ENCODE measurements around the gene NDST1.

NDST1 gene

GRCh38 chr5:150489360-150490295, 18.3 kb upstream of the NDST1 start:
- H3K27me3 ChIP-seq (ENCODE audit: insufficient read depth, poor library complexity, severe bottlenecking) = no peaks in the 10 kb centered on the region
- TF ChIP-seq POLR2AphosphoS5 (IDR thresholded peaks at IDR 0.05; ENCODE audit: low read depth) (no peak), SPI1 (IDR thresholded peaks at IDR 0.05; ENCODE audit: borderline replicate concordance, low read depth) (peak; percentile 42; the same call in 1 of the 2 replicates)
- DNase-seq (ENCODE audit: low read depth in 1 of 2, low spot score in 1 of 2) = peak; percentile 51 to 61
- peak overlapping the region; percentile 2 for H3K4me3 ChIP-seq (replicated peaks; ENCODE audit: insufficient read depth, low read length)
- peak overlapping the region; percentile 91 for H3K27ac ChIP-seq (replicated peaks)

GRCh38 chr5:150490296-150490669, 17.6 kb upstream of the NDST1 start:
- TF ChIP-seq GABPA (IDR thresholded peaks at IDR 0.05; ENCODE audit: low read depth) = no peak
- no peak for TF ChIP-seq POLR2AphosphoS5 (IDR thresholded peaks at IDR 0.05; ENCODE audit: low read depth)
- no peak for TF ChIP-seq CTCF (IDR thresholded peaks at IDR 0.05; ENCODE audit: insufficient read depth, low read length)
- TF ChIP-seq SPI1 (IDR thresholded peaks at IDR 0.05; ENCODE audit: borderline replicate concordance, low read depth) = no peak
- TF ChIP-seq REST (IDR thresholded peaks at IDR 0.05; ENCODE audit: insufficient replicate concordance, low read depth) = no peak
- peak overlapping the region; percentile 91 for H3K27ac ChIP-seq (replicated peaks)
- no peaks in the 10 kb centered on the region for H3K27me3 ChIP-seq (ENCODE audit: insufficient read depth, poor library complexity, severe bottlenecking)
- no peak for DNase-seq (ENCODE audit: low read depth in 1 of 2, low spot score in 1 of 2)
- H3K4me3 ChIP-seq (replicated peaks; ENCODE audit: insufficient read depth, low read length) = peak overlapping the region; percentile 2; the same call in 1 of the 2 replicates

- Histone ChIP-seq H3K27ac (replicated peaks) (peak overlapping the region; percentile 91), H3K4me3 (replicated peaks; ENCODE audit: insufficient read depth, low read length) (no peak overlapping the region), H3K27me3 (ENCODE audit: insufficient read depth, poor library complexity, severe bottlenecking) (no peaks in the 10 kb centered on the region)
- TF ChIP-seq GABPA (IDR thresholded peaks at IDR 0.05; ENCODE audit: low read depth) = no peak
- TF ChIP-seq SPI1 (IDR thresholded peaks at IDR 0.05; ENCODE audit: borderline replicate concordance, low read depth) = peak; percentile 79; the same call in 1 of the 2 replicates
- DNase-seq (ENCODE audit: low read depth in 1 of 2, low spot score in 1 of 2) = peak in 1 of 2 experiments; percentile 67
Measured at GRCh38 chr5:150490754-150491153, 17.2 kb upstream of the NDST1 start.

GRCh38 chr5:150491876-150492275, 16.1 kb upstream of the NDST1 start:
- Histone ChIP-seq H3K27ac (replicated peaks) (no peak overlapping the region), H3K4me3 (replicated peaks; ENCODE audit: insufficient read depth, low read length) (no peak overlapping the region), H3K27me3 (ENCODE audit: insufficient read depth, poor library complexity, severe bottlenecking) (no peaks in the 10 kb centered on the region)
- no peak for TF ChIP-seq SPI1 (IDR thresholded peaks at IDR 0.05; ENCODE audit: borderline replicate concordance, low read depth)
- TF ChIP-seq CTCF (IDR thresholded peaks at IDR 0.05; ENCODE audit: insufficient read depth, low read length) = no peak
- TF ChIP-seq GABPA (IDR thresholded peaks at IDR 0.05; ENCODE audit: low read depth) = no peak
- no peak for TF ChIP-seq REST (IDR thresholded peaks at IDR 0.05; ENCODE audit: insufficient replicate concordance, low read depth)
- no peak for TF ChIP-seq POLR2AphosphoS5 (IDR thresholded peaks at IDR 0.05; ENCODE audit: low read depth)
- DNase-seq (ENCODE audit: low read depth in 1 of 2, low spot score in 1 of 2) = no peak

Data from HL-60 (cell line).